BE2C (cell line): ENCODE results near the gene GPER1.

Experiments used
- DNase-seq: peaks from one replicate; pipeline ENCODE4 v3.0.0-alpha.2; 2020
- H3K27me3 ChIP-seq: fragments of 250-450 bp; sonication (Bioruptor Pico); 2 replicates; pipeline ENCODE4 v1.5.1; 2020; ENCODE audit warnings: mild to moderate bottlenecking
- H3K36me3 ChIP-seq: fragments of 250-450 bp; sonication (Bioruptor Pico); 2 replicates; pipeline ENCODE4 v1.5.1; 2020; ENCODE audit warnings: mild to moderate bottlenecking
- H3K4me1 ChIP-seq: fragments of 250-450 bp; sonication (Bioruptor Pico); 2 replicates; pipeline ENCODE4 v1.5.1; 2020
- H3K4me3 ChIP-seq: 2 replicates; pipeline ENCODE4 v1.5.1; 2011; ENCODE audit warnings: low read depth, low read length
- H3K9me3 ChIP-seq: fragments of 250-450 bp; sonication (Bioruptor Pico); 2 replicates; pipeline ENCODE4 v1.5.1; 2020
- CTCF ChIP-seq: IDR thresholded peaks from 2 replicates; pipeline ENCODE4 v1.5.1; 2012; ENCODE audit warnings: mild to moderate bottlenecking, low read depth, low read length

Gene GPER1

GRCh38 chr7:1099637-1100036, 11.7 kb downstream of the GPER1 start:
- TF ChIP-seq CTCF, result no peak
- H3K4me3 ChIP-seq, result no peak overlapping the region
- H3K27me3 ChIP-seq, result no peaks in the 10 kb centered on the region
- no peaks in the 10 kb centered on the region; the same call in 1 of the 2 replicates for H3K36me3 ChIP-seq
- H3K9me3 ChIP-seq, result no peaks in the 10 kb centered on the region
- no peak for DNase-seq
- H3K4me1 ChIP-seq, result peaks cover 34% of the 10 kb centered on the region

GRCh38 chr7:1100386-1100785, 12.5 kb downstream of the GPER1 start:
- Histone ChIP-seq H3K4me3 (no peak overlapping the region), H3K4me1 (peaks cover 31% of the 10 kb centered on the region), H3K27me3 (no peaks in the 10 kb centered on the region), H3K36me3 (no peaks in the 10 kb centered on the region; the same call in 1 of the 2 replicates), H3K9me3 (no peaks in the 10 kb centered on the region)
- TF ChIP-seq CTCF, result no peak
- DNase-seq, result no peak

GRCh38 chr7:1100834-1101562, 13.1 kb downstream of the GPER1 start:
- no peak for TF ChIP-seq CTCF
- no peaks in the 10 kb centered on the region for H3K27me3 ChIP-seq
- peak; percentile 62 for DNase-seq
- no peak overlapping the region for H3K4me3 ChIP-seq
- peaks cover 25% of the 10 kb centered on the region for H3K4me1 ChIP-seq
- no peaks in the 10 kb centered on the region for H3K9me3 ChIP-seq
- no peaks in the 10 kb centered on the region; the same call in 1 of the 2 replicates for H3K36me3 ChIP-seq

- H3K4me1 ChIP-seq, result peaks cover 17% of the 10 kb centered on the region
- no peak for TF ChIP-seq CTCF
These were observed 13.9 kb downstream of the GPER1 start for GRCh38 chr7:1101563-1102431.

GRCh38 chr7:1103009-1103788, 15.3 kb downstream of the GPER1 start:
- H3K4me3 ChIP-seq, result no peak overlapping the region
- DNase-seq, result no peak
- H3K9me3 ChIP-seq, result no peaks in the 10 kb centered on the region
- H3K4me1 ChIP-seq, result peaks cover 16% of the 10 kb centered on the region
- no peaks in the 10 kb centered on the region for H3K36me3 ChIP-seq
- no peaks in the 10 kb centered on the region for H3K27me3 ChIP-seq
- TF ChIP-seq CTCF, result no peak

More at GRCh38 chr7:1101563-1102431, 13.9 kb downstream of the GPER1 start:
- DNase-seq, result no peak
- Histone ChIP-seq H3K36me3 (no peaks in the 10 kb centered on the region; the same call in 1 of the 2 replicates), H3K27me3 (no peaks in the 10 kb centered on the region), H3K9me3 (no peaks in the 10 kb centered on the region), H3K4me3 (no peak overlapping the region)
